IMR-90 (cell line): ENCODE measurements around the gene CDH13. TPM values are rescaled to one million over a fixed set of nuclear protein-coding genes. Genes with fewer than 3 reads are reported as not detected.

Experiments used
- ATAC-seq: fragments of 200-7000 bp; cut with Tn5 transposase; 2 replicates; pipeline ENCODE4 v1.9.1; 2020; ENCODE audit warnings: low read depth, mild to moderate bottlenecking, moderate library complexity
- BruUV-seq: library from RNA; stranded (reverse); fragments of 400-500 nt; replicated peaks from 2 replicates; lab custom pipeline; 2021; lab: Mats Ljungman, UMichigan
- CTCF ChIA-PET: fragments of 300-600 bp; formaldehyde crosslinking; extraction: SDS; loops from one replicate; lab custom pipeline; 2021; ENCODE audit warnings: antibody characterized with exemption; lab: Yijun Ruan, JAX
- POLR2A ChIA-PET: fragments of 300-600 bp; sonication (Branson Sonifier 250); formaldehyde crosslinking; loops from one replicate; lab custom pipeline; 2022; ENCODE audit warnings: antibody characterized with exemption; ENCODE audit not compliant: unreplicated experiment; lab: Charles Lee
- DNase-seq: peaks from one replicate; pipeline ENCODE4 v3.0.0; 2013
- H2AFZ ChIP-seq: replicated peaks from 2 replicates; pipeline ENCODE3; 2013; ENCODE audit warnings: low read length, mild to moderate bottlenecking; ENCODE audit not compliant: poor library complexity
- H2AK5ac ChIP-seq: 2 replicates; pipeline ENCODE4 v1.6.1; 2013; ENCODE audit warnings: low read depth, low read length, inconsistent platforms
- H2AK9ac ChIP-seq: replicated peaks from 2 replicates; pipeline ENCODE3; 2013; ENCODE audit warnings: mild to moderate bottlenecking, low read depth, low read length, moderate library complexity; ENCODE audit not compliant: poor library complexity
- H2BK120ac ChIP-seq: 2 replicates; pipeline ENCODE4 v1.6.1; 2013; ENCODE audit warnings: low read depth, low read length, inconsistent platforms
- H2BK15ac ChIP-seq: 3 replicates; pipeline ENCODE4 v1.6.1; 2013; ENCODE audit warnings: low read depth, low read length, inconsistent platforms
- H2BK20ac ChIP-seq: 2 replicates; pipeline ENCODE4 v1.6.1; 2013; ENCODE audit warnings: low read depth, mild to moderate bottlenecking, inconsistent platforms, low read length, moderate library complexity
- H2BK5ac ChIP-seq: 2 replicates; pipeline ENCODE4 v1.6.1; 2013; ENCODE audit warnings: mild to moderate bottlenecking, low read depth, low read length, inconsistent platforms; ENCODE audit not compliant: poor library complexity, severe bottlenecking
- H3K14ac ChIP-seq: replicated peaks from 2 replicates; pipeline ENCODE4 v1.6.1; 2013; ENCODE audit warnings: low read depth, low read length, inconsistent platforms
- H3K18ac ChIP-seq: 2 replicates; pipeline ENCODE4 v1.6.1; 2013; ENCODE audit warnings: low read depth, low read length, control low read depth
- H3K23ac ChIP-seq: 2 replicates; pipeline ENCODE4 v1.6.1; 2013; ENCODE audit warnings: low read depth, low read length, inconsistent platforms
- H3K27ac ChIP-seq: 2 replicates; pipeline ENCODE4 v1.5.1; 2013; ENCODE audit warnings: mild to moderate bottlenecking, control low read depth, low read length; ENCODE audit not compliant: insufficient read depth
- H3K27me3 ChIP-seq: 2 replicates; pipeline ENCODE4 v1.6.1; 2013; ENCODE audit warnings: low read length; ENCODE audit not compliant: control insufficient read depth, insufficient read depth
- H3K36me3 ChIP-seq: 2 replicates; pipeline ENCODE4 v1.6.1; 2013; ENCODE audit warnings: low read length, mixed read lengths; ENCODE audit not compliant: control insufficient read depth, insufficient read depth
- H3K4ac ChIP-seq: 2 replicates; pipeline ENCODE4 v1.6.1; 2013; ENCODE audit warnings: low read depth, low read length, inconsistent platforms
- H3K4me1 ChIP-seq: 2 replicates; pipeline ENCODE4 v1.6.1; 2013; ENCODE audit warnings: low read length, mixed read lengths; ENCODE audit not compliant: control insufficient read depth, insufficient read depth
- H3K4me2 ChIP-seq: 2 replicates; pipeline ENCODE4 v1.6.1; 2013; ENCODE audit warnings: low read depth, mild to moderate bottlenecking, control low read depth, low read length, moderate library complexity
- H3K4me3 ChIP-seq: 2 replicates; pipeline ENCODE4 v1.5.1; 2013; ENCODE audit warnings: low read depth, mild to moderate bottlenecking, control low read depth, low read length, moderate library complexity; ENCODE audit not compliant: insufficient read depth
- H3K56ac ChIP-seq: 2 replicates; pipeline ENCODE4 v1.6.1; 2013; ENCODE audit warnings: low read length, inconsistent platforms; ENCODE audit not compliant: insufficient read depth; ENCODE audit errors: extremely low read depth
- H3K79me1 ChIP-seq, 2 experiments: 2 replicates each; pipeline ENCODE4 v1.6.1; 2013; ENCODE audit warnings: low read length in 2 of 2, inconsistent platforms in 1 of 2, low read depth in 1 of 2
- H3K9ac ChIP-seq: 2 replicates; pipeline ENCODE4 v1.6.1; 2013; ENCODE audit warnings: low read depth, low read length, control low read depth
- H3K9me1 ChIP-seq: 2 replicates; pipeline ENCODE4 v1.6.1; 2013; ENCODE audit warnings: low read length, inconsistent platforms; ENCODE audit not compliant: insufficient read depth
- H3K9me3 ChIP-seq: 2 replicates; pipeline ENCODE4 v1.6.1; 2013; ENCODE audit warnings: low read length; ENCODE audit not compliant: control insufficient read depth, insufficient read depth
- H4K20me1 ChIP-seq: 2 replicates; pipeline ENCODE4 v1.6.1; 2013; ENCODE audit warnings: low read length, inconsistent platforms; ENCODE audit not compliant: insufficient read depth
- H4K5ac ChIP-seq: 2 replicates; pipeline ENCODE4 v1.6.1; 2013; ENCODE audit warnings: mild to moderate bottlenecking, low read depth, low read length, control low read depth
- H4K8ac ChIP-seq, 2 experiments: 2 replicates each; pipeline ENCODE4 v1.6.1; 2013; ENCODE audit warnings: low read depth in 2 of 2, low read length in 2 of 2, control low read depth in 1 of 2, inconsistent platforms in 1 of 2
- H4K91ac ChIP-seq: 2 replicates; pipeline ENCODE4 v1.6.1; 2013; ENCODE audit warnings: low read depth, low read length, inconsistent platforms; ENCODE audit not compliant: insufficient read depth
- BHLHE40 ChIP-seq: fragments of 150-350 bp; IDR thresholded peaks from 2 replicates; pipeline ENCODE4 v1.6.1; 2016; ENCODE audit warnings: mild to moderate bottlenecking, low read depth, low read length
- CEBPB ChIP-seq: IDR thresholded peaks from 2 replicates; pipeline ENCODE4 v1.6.1; 2012; ENCODE audit warnings: low read depth, low read length, improper control_type of control experiment
- CHD1 ChIP-seq: IDR thresholded peaks from 2 replicates; pipeline ENCODE4 v1.6.1; 2012; ENCODE audit warnings: low read depth, low read length, improper control_type of control experiment
- CTCF ChIP-seq: conservative IDR thresholded peaks from 2 replicates; pipeline ENCODE4 v1.5.1; 2012; ENCODE audit warnings: mild to moderate bottlenecking, low read depth, low read length, improper control_type of control experiment
- FOS ChIP-seq: fragments of 150-350 bp; IDR thresholded peaks from 2 replicates; pipeline ENCODE4 v1.6.1; 2016; ENCODE audit warnings: low read depth, low read length
- MAFK ChIP-seq: IDR thresholded peaks from 2 replicates; pipeline ENCODE4 v1.6.1; 2012; ENCODE audit warnings: low read depth, low read length, improper control_type of control experiment
- MAZ ChIP-seq: IDR thresholded peaks from 2 replicates; pipeline ENCODE4 v1.6.1; 2012; ENCODE audit warnings: low read depth, mild to moderate bottlenecking, low read length, improper control_type of control experiment, moderate library complexity, borderline replicate concordance
- MXI1 ChIP-seq: IDR thresholded peaks from 2 replicates; pipeline ENCODE4 v1.6.1; 2012; ENCODE audit warnings: low read depth, mild to moderate bottlenecking, low read length, moderate library complexity, borderline replicate concordance
- NFE2L2 ChIP-seq: fragments of 150-350 bp; IDR thresholded peaks from 2 replicates; pipeline ENCODE4 v1.6.1; 2016; ENCODE audit warnings: low read depth, mild to moderate bottlenecking, low read length
- POLR2A ChIP-seq: IDR thresholded peaks from 2 replicates; pipeline ENCODE4 v1.6.1; 2012; ENCODE audit warnings: mild to moderate bottlenecking, low read depth, low read length
- RFX5 ChIP-seq: IDR thresholded peaks from 2 replicates; pipeline ENCODE4 v1.8.0; 2012; ENCODE audit warnings: low read depth, mild to moderate bottlenecking, low read length, moderate library complexity
- SMC3 ChIP-seq: fragments of 150-350 bp; IDR thresholded peaks from 2 replicates; pipeline ENCODE4 v1.6.1; 2016; ENCODE audit warnings: low read depth, mild to moderate bottlenecking, antibody characterized with exemption, low read length, moderate library complexity
- WGBS, 2 experiments: methylation state at CpG; one replicate each; pipeline versions ENCODE4 v1.1.5 to v1.1.7; 2013; ENCODE audit warnings: missing lambda C conversion rate in 2 of 2; ENCODE audit not compliant: insufficient read length in 1 of 2; ENCODE audit errors: extremely low coverage in 2 of 2; 5-methylcytosine and 5-hydroxymethylcytosine counted together
- dilution Hi-C: fragments of 300-500 bp; cut with HindIII; formaldehyde crosslinking; loops from one replicate; pipeline ENCODE4 v1.14.3; 2018; ENCODE audit warnings: low sequenced_read_pairs; ENCODE audit not compliant: unreplicated experiment
- in situ Hi-C: fragments of 300-500 bp; cut with MboI; formaldehyde crosslinking; loops from 3 replicates; pipeline ENCODE4 v1.14.3; 2019; ENCODE audit warnings: low sequenced_read_pairs, inconsistent platforms, mixed read lengths
- intact Hi-C: fragments of 100-400 bp; cut with micrococcal nuclease; formaldehyde crosslinking; loops from 2 replicates; pipeline ENCODE4 v1.10.0; 2022
- polyA plus RNA-seq, 3 experiments: library from polyadenylated mRNA; depleted of rRNA; stranded (reverse); fragments of >200 nt; gene quantifications; 2 replicates each; pipeline ENCODE4 v1.2.3, GENCODE V29; 2012; ENCODE audit warnings: low replicate concordance in 1 of 3
- total RNA-seq: library from RNA; depleted of rRNA; stranded (reverse); fragments of >200 nt; gene quantifications from 2 replicates; pipeline ENCODE4 v1.2.3, GENCODE V29; 2012

The CDH13 gene
- total and polyA plus RNA-seq, 2 of the 4 experiments (the other 2 are of a cell fraction): 61.6 to 74.7 TPM

DNA sequence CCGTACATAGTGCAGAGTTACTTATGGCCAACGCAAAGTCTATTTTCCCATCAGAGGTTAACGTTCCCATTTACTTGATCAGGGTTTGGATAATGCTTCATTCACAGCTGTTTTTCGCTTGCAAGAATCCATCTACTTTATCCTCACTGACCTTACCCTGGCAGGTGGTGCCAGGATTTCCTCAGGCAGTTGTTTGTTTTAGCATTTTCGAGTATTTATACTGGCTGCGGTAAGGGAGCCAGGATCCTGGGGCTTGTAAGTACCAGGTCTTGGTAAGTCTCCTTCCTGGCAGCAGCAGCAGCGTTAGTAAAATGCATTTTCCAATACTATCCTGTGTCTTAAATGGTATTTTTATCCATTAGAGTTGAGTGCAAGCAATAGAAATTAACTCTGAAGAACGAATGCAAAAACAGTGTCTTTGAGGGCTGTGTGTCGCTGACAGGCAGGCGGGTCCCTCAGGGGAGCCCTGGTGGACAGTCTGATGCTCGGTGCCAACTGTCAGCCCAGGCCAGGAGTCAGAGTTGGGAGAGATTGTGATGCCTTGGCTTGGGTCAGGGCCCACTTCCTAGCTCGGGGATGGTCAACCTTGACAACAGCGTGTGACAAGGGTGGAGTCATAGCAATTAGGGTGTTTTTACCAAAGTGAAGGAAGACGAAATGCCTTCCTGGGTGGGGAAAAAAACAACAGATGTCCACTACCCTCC, 1088.6 kb downstream of the CDH13 start:
- H3K9me3 ChIP-seq: no peaks in the 10 kb centered on the region
- 69% methylated on average over 6 of the region's 14 CpGs; no CpG with 5 or more reads in 1 of the 2 experiments for WGBS, 2 experiments
- H3K79me1 ChIP-seq: no peaks in the 10 kb centered on the region
- no peaks in the 10 kb centered on the region for H3K4me1 ChIP-seq
- TF ChIP-seq BHLHE40 (no peak), MAZ (no peak), RFX5 (no peak), POLR2A (no peak), MAFK (no peak), CTCF (no peak), CHD1 (no peak), NFE2L2 (no peak), CEBPB (no peak), SMC3 (no peak), FOS (no peak), MXI1 (no peak)
- no peak overlapping the region for H2BK120ac ChIP-seq
- H3K27ac ChIP-seq: no peak overlapping the region
- ATAC-seq (no peak), DNase-seq (no peak)
- peaks cover 8% of the 10 kb centered on the region for H3K9me1 ChIP-seq
- H3K18ac ChIP-seq: no peak overlapping the region
- no peaks in the 10 kb centered on the region for H3K27me3 ChIP-seq
- H2BK20ac ChIP-seq: no peak overlapping the region
- H3K9ac ChIP-seq: no peak overlapping the region
- no peak overlapping the region for H2BK5ac ChIP-seq
- H2AK9ac ChIP-seq: no peak overlapping the region
- ChIA-PET POLR2A (no interaction called here), CTCF (no interaction called here)
- no peak overlapping the region for H4K8ac ChIP-seq
- H3K36me3 ChIP-seq: no peaks in the 10 kb centered on the region
- H4K91ac ChIP-seq: no peak overlapping the region
- H2AFZ ChIP-seq: no peak overlapping the region
- H2BK15ac ChIP-seq: no peak overlapping the region
- H4K5ac ChIP-seq: no peak overlapping the region
- no peak overlapping the region for H3K14ac ChIP-seq
- intact Hi-C loops: no loop called here
- BruUV-seq: no TSS peak
- no peaks in the 10 kb centered on the region for H4K20me1 ChIP-seq
- H3K4me3 ChIP-seq: no peak overlapping the region
- in situ Hi-C loops: no loop called here
- dilution Hi-C loops: no loop called here
- no peak overlapping the region for H2AK5ac ChIP-seq
- H3K56ac ChIP-seq: no peak overlapping the region
- H3K4me2 ChIP-seq: no peak overlapping the region
- no peak overlapping the region for H3K4ac ChIP-seq
- no peak overlapping the region for H3K23ac ChIP-seq
